RWPE1 (cell line): ENCODE results near the gene LYL1.

ENCODE experiments used
- CTCF ChIA-PET: fragments of 350-600 bp; sonication (Branson Sonifier 250); formaldehyde crosslinking; extraction: SDS; loops from one replicate; lab custom pipeline; 2021; lab: Yijun Ruan, JAX
- POLR2A ChIA-PET: fragments of 400-600 bp; formaldehyde crosslinking; extraction: SDS; loops from one replicate; lab custom pipeline; 2020; ENCODE audit warnings: antibody characterized with exemption; ENCODE audit not compliant: low non-redundant PET; lab: Yijun Ruan, JAX
- DNase-seq: peaks from one replicate; pipeline ENCODE4 v3.0.0; 2012; ENCODE audit warnings: low spot score
- H3K27ac ChIP-seq: fragments of 450-650 bp; 2 replicates; pipeline ENCODE4 v1.5.1; 2017
- CTCF ChIP-seq: fragments of 450-650 bp; conservative IDR thresholded peaks from 2 replicates; pipeline ENCODE4 v1.5.1; 2017; ENCODE audit warnings: low read depth, mild to moderate bottlenecking

LYL1 gene

GRCh38 chr19:13135068-13136062 lies 32.7 kb upstream of the LYL1 start:
- ChIA-PET POLR2A (no interaction called here), CTCF (interaction anchor here (0.9 kb wide), 1 partner anchor 170 kb away, joined by 3 read pairs; no protein-coding TSS in a partner anchor)
- no peak for DNase-seq
- no peak overlapping the region for H3K27ac ChIP-seq
- no peak for TF ChIP-seq CTCF

- no peak overlapping the region for H3K27ac ChIP-seq
- POLR2A ChIA-PET: interaction anchor here (0.7 kb wide), 1 partner anchor 12 kb away, joined by 4 read pairs; no protein-coding TSS in a partner anchor
- TF ChIP-seq CTCF: no peak
- no peak for DNase-seq
- CTCF ChIA-PET: interaction anchor here (0.9 kb wide), 1 partner anchor 169 kb away, joined by 3 read pairs; no protein-coding TSS in a partner anchor
These were observed 32.0 kb upstream of the LYL1 start for GRCh38 chr19:13134626-13135025.

GRCh38 chr19:13133241-13133870 lies 30.7 kb upstream of the LYL1 start:
- ChIA-PET CTCF (interaction anchor here (0.6 to 0.7 kb wide), 3 partner anchors 50 to 1777 kb away, joined by 3 to 4 read pairs (median 3); no protein-coding TSS in a partner anchor), POLR2A (no interaction called here)
- no peak for TF ChIP-seq CTCF
- peak overlapping the region; percentile 16 for H3K27ac ChIP-seq
- DNase-seq: no peak

- DNase-seq: no peak
- no peak for TF ChIP-seq CTCF
- H3K27ac ChIP-seq: peak overlapping the region; percentile 16
- ChIA-PET CTCF (interaction anchor here (0.6 to 0.7 kb wide), 3 partner anchors 49 to 1778 kb away, joined by 3 to 4 read pairs (median 3); no protein-coding TSS in a partner anchor), POLR2A (interaction anchor here (1.0 kb wide), 1 partner anchor 15 kb away, joined by 3 read pairs; the partner anchor contains the start of gene NACC1)
These were observed 30.0 kb upstream of the LYL1 start for GRCh38 chr19:13132471-13133180.

- ChIA-PET CTCF (no interaction called here), POLR2A (no interaction called here)
- no peak for TF ChIP-seq CTCF
- no peak for DNase-seq
- peak overlapping the region; percentile 16; the same call in 1 of the 2 replicates for H3K27ac ChIP-seq
These were observed 28.3 kb upstream of the LYL1 start for GRCh38 chr19:13130886-13131490.
